HG03066 (cell line): Measurements from ENCODE around the gene RCHY1.
"Not testable (repeated sequence)": the region's sequence is repeated elsewhere in the genome, so short reads cannot be mapped to it uniquely, and the experiment has no call there.

Experiments used
- ATAC-seq: cut with Tn5 transposase; IDR thresholded peaks from one replicate; pipeline ENCODE4 v1.9.1; 2021; ENCODE audit warnings: low read depth; ENCODE audit not compliant: unreplicated experiment

Gene RCHY1

GRCh38 chr4:75519452-75519851 is 5.2 kb upstream of the RCHY1 start:
- not testable (repeated sequence) for ATAC-seq

GRCh38 chr4:75516144-75516543 is 1.9 kb upstream of the RCHY1 start:
- ATAC-seq = no peak

DNA sequence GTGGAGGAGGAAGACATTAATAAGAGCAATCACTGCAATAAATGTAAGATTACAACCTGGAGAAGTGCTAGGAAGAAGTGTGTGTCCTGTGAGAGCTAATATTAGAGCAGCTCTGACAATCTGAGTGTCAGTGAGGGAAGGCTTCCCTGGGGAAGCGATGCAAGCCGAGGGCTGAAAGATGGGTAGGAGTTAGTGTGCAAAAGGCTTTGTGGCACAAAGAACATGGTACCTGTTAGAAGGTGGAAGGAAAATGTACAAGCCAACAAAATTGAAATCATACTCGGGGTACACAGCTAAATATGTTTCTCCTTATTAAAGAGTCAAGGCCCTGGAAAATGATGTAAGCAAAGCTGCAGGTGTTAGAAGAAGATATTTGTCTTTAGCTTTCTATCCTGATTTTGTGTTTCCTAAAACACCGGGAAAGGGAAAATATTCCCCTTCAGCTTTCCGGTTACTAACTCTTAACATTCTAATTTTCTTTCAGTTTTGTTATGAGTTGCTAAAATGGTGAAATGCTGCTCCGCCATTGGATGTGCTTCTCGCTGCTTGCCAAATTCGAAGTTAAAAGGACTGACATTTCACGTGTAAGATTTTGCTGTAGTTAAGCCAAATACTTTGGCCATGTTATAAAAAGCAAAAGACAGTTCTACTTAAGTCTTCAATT is 878 bp upstream of the RCHY1 start:
- peak; percentile 1 for ATAC-seq

DNA sequence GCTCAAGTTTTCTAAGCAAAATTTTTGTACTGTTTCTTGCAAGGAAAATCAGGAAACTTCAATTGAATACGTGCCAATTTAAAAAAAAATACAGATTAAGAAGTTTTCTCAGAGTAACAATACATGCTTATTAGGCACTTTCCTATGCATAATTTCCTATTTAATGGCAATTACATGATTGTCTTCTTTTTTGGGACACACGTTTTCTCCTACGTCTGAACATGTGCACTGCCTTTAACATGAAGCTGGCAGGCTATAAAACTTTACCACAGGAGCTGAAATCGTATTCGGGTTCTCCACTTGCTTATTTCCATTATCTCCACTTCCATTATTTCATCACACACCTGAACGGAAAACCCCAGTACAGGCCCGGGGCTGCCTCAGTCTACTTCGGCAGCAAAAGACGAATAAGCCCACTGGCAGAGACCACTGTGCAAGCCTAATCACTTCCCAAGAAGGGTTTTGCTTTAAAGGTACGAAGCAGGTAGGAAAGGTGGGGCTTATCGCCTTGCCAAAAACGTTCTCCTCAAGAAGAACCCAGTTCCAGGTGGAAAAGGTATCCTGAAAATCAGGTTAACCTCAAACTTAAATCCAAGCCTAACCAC is 575 bp downstream of the RCHY1 start:
- ATAC-seq = peak; percentile 4

DNA sequence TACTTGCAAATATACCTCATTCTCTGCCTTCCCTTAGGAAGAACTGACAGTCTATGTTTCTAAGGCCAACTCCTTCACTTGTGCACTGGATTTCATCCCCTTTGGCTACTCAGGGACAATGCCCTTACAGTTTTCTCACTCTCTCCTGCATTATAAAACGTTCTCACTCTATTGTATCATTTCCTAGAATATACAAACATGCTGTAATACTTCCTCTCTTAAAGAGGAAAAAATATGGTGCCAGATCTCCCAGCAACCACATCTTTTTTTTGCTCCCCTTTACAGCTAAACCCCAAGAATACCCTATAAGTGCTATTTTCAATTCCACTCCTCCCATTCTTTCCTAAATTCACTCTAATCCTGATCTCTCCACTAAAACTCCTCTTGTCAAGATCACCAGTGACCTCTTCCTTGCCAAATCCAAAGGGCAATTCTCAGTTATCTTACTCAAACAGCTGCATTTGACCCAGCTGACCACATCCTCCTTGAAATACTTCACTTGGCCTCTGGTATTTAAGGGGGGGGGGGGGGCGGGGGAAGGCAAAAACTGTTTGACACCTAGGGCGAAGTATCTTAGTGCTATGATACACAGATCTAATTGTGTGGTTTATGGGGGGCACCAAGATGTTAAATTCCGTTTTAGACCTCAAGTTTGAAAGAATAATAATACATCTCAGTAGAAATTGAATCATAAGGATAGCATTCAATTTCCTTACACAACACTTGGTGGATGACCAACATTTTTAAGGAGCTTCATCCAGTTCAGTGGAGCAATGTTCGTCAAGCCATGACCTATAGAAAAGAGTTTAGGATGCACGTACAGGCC is 1.6 kb downstream of the RCHY1 start:
- ATAC-seq = no peak

GRCh38 chr4:75511841-75512240 is 2.4 kb downstream of the RCHY1 start:
- ATAC-seq = no peak

DNA sequence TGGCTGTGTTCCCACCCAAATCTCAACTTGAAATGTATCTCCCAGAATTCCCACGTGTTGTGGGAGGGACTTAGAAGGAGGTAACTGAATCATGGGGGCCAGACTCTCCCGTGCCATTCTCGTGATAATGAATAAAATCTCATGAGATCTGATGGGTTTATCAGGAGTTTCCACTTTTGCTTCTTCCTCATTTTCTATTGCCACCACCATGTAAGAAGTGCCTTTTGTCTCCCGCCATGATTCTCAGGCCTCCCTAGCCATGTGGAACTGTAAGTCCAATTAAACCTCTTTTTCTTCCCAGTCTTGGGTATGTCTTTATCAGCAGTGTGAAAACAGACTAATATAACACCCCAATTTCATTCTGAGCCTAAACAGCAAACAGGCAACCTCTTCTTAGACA is 4.6 kb downstream of the RCHY1 start:
- ATAC-seq = not testable (repeated sequence)

- no peak for ATAC-seq
These were observed 8.6 kb downstream of the RCHY1 start for GRCh38 chr4:75505630-75506029.

DNA sequence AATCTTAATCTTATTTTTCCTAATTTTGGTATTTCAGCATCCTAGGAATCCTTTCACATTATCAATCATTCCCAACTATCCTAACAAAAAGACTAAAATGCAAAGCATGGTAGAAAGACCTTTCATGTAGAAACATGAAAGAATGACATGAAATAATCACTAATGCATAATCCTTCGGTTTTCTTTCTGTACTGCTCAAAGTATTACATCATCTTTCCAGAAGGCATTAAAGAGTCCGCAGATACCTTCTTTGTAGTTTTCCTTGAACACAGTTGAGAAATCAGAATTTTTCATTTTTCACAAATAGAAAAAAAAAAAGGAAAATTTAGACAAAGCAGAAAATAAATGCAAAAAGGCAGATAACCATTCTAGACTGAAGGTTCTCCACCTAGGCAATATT is 11.5 kb downstream of the RCHY1 start:
- ATAC-seq = no peak

DNA sequence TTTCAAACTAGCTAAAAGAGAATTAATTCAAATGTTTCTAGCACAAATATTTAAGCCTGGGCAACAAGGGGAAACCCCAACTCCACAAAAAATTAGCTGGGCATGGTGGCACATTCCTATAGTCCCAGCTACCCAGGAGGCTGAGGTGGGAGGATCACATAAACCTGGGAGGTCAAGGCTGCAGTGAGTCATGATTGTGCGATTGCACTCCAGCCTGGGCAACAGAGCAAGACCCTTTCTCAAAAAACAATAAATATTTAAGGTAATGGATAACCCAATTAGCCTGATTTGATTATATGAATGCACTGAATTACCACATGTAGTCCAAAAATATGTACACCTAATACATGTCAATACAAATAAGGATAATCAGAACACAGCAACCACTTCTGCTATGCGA is 14.3 kb downstream of the RCHY1 start:
- no peak for ATAC-seq

GRCh38 chr4:75498041-75498440 is 16.2 kb downstream of the RCHY1 start:
- ATAC-seq = no peak

GRCh38 chr4:75497133-75497532 is 17.1 kb downstream of the RCHY1 start:
- no peak for ATAC-seq

GRCh38 chr4:75496406-75496805 is 17.8 kb downstream of the RCHY1 start:
- no peak for ATAC-seq

DNA sequence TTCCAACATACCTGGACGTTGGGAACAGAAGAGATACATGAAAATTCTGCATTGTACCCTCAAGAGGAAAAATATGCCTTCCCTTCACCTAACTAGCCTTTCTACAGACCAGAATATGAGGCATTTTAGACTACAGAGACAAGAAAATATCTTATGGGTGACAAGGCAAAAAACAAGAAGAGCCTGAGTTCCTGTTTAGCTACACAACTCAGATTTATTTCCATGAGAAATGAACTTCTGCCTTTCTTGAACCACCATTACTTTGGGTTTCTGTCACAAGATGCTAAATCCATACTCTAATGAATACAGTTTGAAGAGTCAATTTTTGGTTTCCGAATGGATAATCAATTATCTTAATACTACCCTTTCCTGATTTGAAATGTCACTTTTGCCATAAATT is 18.7 kb downstream of the RCHY1 start:
- no peak for ATAC-seq

GRCh38 chr4:75494563-75494962 is 19.6 kb downstream of the RCHY1 start:
- no peak for ATAC-seq

DNA sequence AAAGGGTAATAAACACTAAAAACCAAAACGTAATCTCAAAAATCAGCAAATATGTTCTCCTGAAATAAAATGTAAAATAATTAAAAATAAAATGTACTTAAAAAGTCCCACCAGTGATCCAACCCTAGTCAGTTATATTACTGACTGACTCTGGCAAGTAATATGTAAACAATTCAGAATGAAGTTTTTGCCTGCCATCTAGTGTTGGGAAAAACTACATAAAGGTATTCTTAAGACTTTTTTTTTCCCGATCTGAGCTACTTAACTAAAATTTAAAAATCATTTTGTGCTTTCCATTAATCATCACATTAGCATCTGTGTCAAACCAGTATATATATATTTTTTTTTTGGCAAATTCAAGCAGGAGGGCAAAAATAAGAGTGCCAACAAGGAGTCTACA is 24.0 kb downstream of the RCHY1 start:
- no peak for ATAC-seq

- no peak for ATAC-seq
These were observed 30.0 kb downstream of the RCHY1 start for GRCh38 chr4:75484190-75484589.

DNA sequence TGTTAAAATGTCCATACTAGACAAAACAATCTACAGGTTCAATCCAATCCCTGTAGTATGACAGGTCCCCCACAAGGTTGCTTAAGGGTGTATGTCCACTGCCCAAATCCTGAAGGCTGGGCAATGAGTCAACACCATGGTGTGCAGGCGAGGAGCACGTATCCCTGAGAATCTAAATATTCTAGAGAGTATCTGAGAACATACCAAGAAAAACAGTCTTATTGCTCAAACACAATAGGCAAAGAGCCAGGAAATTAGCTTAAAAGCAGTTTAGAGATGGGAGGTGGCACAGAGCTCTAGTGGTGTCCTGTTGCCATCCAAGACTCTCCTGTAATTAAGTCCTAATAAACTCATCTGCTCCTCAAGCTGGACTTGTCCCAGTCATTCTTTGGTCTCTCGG is 37.0 kb downstream of the RCHY1 start:
- no peak for ATAC-seq

DNA sequence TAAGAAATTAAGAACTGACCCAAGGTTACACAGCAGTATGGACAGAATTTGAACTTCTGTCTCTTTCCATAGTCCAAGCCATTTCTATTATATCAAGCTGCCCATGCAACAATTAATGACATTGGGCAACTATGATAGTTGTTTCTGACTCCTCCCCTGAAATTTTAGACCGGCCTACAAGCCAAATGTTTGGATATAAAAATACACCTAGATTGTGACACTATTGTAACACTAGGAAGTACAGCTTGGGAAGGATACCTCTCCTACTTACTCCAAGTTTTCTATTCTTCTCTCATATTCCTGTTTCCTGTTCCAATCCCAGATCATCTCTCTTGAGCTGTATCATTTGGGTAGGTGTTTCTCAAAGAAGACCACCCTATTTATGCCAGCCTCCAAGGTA is 43.5 kb downstream of the RCHY1 start:
- no peak for ATAC-seq

GRCh38 chr4:75469896-75470295 is 44.3 kb downstream of the RCHY1 start:
- ATAC-seq = no peak

- ATAC-seq = no peak
These were observed 56.8 kb downstream of the RCHY1 start for GRCh38 chr4:75457365-75457764.

- ATAC-seq = no peak
These were observed 80.1 kb downstream of the RCHY1 start for GRCh38 chr4:75434105-75434504.
